Measurements from ENCODE around the gene CASP7.

DNA sequence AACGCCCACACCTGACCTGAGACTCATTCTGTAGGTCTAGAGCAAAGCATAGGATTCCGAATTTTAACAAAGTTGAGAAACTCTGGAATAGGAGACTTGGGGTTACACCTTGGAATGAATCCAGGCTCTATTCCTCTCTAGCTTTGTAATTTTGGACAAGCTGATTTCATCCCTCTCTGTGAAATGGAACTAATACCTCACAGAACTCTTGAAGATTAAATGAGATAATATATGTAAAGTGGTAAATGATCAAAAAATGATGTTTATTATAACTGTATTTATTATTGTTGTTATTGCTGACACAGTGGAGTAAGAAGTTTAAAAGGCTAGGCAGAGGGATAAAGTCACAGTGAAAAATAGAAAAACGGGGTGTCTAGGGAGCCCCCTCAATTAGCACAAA, 32.3 kb downstream of the CASP7 start:
- no peak for TF ChIP-seq POLR2A (IDR thresholded peaks at IDR 0.05)
- TF ChIP-seq, protein P1, sequence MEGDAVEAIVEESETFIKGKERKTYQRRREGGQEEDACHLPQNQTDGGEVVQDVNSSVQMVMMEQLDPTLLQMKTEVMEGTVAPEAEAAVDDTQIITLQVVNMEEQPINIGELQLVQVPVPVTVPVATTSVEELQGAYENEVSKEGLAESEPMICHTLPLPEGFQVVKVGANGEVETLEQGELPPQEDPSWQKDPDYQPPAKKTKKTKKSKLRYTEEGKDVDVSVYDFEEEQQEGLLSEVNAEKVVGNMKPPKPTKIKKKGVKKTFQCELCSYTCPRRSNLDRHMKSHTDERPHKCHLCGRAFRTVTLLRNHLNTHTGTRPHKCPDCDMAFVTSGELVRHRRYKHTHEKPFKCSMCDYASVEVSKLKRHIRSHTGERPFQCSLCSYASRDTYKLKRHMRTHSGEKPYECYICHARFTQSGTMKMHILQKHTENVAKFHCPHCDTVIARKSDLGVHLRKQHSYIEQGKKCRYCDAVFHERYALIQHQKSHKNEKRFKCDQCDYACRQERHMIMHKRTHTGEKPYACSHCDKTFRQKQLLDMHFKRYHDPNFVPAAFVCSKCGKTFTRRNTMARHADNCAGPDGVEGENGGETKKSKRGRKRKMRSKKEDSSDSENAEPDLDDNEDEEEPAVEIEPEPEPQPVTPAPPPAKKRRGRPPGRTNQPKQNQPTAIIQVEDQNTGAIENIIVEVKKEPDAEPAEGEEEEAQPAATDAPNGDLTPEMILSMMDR (IDR thresholded peaks at IDR 0.05): no peak
- no peak for TF ChIP-seq EP300 (IDR thresholded peaks at IDR 0.05)
- TF ChIP-seq POLR2AphosphoS5 (IDR thresholded peaks at IDR 0.05): no peak
